GM18520 (cell line): ENCODE results near the gene SPIRE1.
"Not testable (repeated sequence)": the region's sequence is repeated elsewhere in the genome, so short reads cannot be mapped to it uniquely, and the experiment has no call there.

Experiments used
- ATAC-seq: cut with Tn5 transposase; IDR thresholded peaks from one replicate; pipeline ENCODE4 v1.9.1; 2021; ENCODE audit not compliant: unreplicated experiment

The SPIRE1 gene

GRCh38 chr18:12497296-12497695, 160.6 kb downstream of the SPIRE1 start:
- ATAC-seq, result no peak

DNA sequence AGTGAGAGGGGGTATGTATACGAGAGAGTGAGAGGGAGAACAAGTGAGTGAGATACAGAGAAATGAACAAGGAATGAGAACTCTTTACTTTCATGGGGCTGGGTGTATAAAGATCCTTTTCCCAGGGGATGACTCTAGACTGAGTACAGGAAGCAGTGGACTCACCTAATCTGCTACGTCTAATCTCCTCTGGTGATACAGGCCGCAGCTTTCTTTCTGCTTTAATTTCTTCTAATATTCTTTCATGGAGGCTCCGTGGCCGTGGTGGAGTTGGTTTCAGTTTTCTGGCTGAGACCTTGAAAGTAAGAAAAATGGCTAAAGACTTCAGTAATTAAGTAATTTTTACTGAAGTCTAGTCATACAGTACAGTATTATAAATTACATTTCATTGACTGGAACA, 165.0 kb downstream of the SPIRE1 start:
- ATAC-seq, result no peak

DNA sequence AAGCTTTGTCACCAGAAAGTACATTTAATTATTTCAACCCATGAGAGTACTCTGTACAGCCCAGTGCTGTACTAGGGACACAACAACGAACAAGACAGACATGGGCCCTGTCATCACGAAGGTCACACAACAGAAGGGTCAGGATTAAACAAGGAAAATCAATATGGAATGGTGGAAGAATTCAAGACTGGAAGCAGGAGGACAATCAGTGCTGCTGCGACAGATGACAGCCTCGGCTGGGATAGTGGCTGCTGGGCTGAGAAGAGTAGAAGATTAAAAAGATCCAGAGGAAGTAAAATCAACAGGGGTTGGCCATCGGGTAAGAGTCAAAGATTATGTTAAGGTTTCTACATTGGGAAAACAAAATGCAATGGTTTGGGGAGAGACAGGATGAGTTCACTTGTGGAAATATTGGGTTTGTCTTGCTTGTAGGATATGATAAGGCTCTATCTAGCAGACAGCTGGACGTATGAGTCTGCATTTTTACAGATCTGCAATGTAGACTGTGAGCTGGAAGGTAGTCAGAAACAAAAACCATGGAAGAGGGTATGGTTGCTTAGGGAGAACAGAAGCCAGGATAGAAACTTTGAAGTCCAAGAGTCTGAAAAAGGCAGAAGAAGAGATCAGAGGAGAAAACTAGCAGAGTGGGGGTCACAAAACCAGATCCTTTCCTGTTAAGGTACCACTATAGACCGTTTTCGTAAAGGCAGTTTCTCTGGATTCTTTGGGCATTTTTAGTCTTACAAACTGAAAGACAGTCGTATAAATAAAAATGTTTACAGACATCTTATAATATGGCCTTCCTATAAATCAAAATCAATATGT, 166.1 kb downstream of the SPIRE1 start:
- ATAC-seq, result no peak

DNA sequence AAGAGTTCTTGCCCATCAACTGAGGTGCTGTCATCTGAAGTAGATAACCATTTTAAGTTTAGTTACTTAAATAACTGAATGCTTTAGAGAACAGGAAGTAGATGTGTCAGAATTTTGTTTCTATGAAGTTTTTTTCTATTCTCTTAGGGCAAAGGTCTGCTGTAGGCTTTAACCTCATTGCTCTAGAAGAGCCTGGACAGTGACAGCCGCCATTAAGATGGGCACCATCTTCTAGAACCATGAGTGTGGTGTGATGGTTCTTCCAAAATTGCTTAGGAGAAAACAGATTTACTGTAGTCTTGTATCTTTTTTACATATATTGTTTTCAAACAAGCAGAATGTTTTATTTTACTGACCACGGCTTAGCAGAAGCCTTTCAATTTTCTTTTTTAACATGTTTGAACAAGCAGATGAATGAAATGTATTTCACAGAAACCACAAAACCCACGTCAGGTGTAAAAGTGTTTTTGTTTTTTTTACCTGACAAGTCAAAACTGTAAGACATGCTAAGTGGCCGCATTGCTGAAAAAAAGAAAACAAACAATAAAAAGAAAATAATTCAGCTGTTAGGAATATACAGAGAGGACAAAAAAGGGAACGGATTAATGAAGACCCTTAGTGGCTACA, 172.3 kb downstream of the SPIRE1 start:
- no peak for ATAC-seq

DNA sequence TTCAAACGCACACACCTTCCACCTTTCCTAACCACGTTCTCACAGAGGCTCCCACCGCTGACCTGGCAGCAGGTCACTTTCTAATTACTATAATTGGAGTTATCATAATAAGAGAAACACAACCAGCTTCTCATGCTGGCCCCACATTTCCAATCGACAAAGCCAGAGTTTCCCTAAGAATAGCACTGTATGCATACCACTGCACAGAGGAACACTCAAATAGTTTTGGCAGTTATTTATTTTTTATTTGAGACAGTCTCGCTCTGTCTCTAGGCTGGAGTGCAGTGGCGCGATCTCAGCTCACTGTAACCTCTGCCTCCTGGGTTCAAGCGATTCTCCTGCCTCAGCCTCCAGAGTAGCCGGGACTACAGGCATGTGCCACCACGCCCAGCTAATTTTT, 176.0 kb downstream of the SPIRE1 start:
- ATAC-seq, result not testable (repeated sequence)

- no peak for ATAC-seq
Measured at GRCh38 chr18:12479982-12480381, 177.9 kb downstream of the SPIRE1 start.

DNA sequence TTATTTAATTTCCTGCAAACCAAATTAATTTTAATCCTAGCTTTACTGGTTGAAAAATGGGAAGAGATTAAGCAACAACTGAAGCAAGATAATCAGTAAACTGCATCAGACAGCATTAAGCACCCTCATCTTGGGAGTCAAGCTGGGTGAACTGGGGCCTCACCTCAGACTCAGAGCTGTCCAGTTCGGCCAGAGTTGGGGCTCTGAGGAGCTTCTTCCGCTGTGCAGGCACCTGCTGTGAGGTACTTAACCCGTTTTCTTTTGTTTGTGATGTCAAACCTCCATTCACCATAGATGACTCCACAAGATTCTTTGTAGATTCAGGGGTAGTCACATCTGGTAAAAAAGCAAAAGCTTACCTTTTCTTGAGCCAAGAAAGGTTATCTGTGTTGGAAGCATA, 178.4 kb downstream of the SPIRE1 start:
- no peak for ATAC-seq

DNA sequence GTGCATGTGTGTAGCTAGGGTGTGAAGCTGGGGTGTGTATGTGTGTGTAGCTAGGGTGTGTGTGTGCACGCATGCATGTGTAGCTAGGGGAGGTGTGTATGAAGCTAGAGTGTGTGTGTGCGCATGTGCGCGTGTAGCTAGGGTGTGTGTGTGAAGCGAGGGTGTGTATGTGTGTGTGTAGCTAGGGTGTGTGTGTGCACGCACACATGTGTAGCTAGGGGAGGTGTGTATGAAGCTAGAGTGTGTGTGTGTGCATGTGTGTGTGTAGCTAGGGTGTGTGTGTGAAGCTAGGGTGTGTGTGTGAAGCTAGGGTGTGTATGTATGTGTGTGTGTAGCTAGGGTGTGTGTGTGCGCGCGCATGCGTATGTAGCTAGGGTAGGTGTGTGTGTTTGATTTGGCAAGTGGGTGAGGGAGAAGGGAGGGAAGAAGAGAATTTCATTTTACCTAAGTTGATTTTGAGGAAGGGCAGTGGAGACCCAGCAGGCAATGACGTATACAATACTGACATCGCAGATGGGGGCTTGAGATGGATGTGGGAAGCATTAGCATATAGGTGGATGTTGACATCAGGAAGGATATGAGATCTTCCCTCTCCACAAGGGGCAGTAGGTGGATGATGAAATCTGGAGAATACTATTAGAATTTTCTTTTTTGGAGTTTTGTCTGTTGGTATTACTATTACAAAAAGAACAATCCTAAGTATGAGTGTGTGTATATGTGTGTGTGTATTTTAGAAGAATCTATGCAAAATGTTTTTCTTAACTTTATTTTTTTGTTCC, 179.4 kb downstream of the SPIRE1 start:
- no peak for ATAC-seq

DNA sequence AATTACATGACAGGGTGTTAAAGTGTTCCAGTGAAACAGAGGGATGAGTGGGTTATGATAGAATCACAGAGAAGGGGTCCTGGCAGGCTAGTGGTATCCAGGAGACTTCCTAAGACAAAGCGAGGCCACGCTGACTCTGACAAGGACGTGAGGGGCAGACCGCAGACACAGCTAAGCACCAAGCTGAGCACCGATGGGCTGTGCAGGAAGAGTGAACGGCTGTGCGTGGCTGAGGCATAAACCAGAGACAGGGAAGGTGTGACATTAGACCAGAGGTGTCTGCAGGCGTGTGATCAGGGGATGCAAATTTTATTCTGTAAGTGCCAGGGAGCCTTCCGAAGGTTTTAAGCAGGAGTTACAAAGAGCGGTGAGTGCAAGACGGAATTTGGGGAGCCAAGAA, 180.3 kb downstream of the SPIRE1 start:
- ATAC-seq, result no peak

DNA sequence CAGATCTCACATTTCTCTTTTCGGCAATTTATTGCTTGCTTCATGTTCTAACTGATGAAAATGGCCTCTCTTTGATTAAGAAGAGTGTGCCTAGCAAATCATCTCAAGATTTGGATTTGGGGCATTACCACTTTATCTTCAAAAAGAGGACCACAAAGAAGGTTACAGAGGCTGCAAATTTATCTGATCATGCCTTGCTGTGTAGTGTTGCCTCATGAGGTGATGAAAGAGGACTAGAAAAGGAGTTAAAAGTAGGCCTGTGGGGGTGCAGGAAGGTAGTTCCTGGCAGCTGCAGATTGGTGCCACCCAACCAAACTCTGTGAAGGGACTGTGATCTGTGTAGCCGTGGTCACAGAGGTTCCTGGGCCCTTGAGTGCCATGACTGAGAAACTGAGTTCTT, 181.0 kb downstream of the SPIRE1 start:
- ATAC-seq, result no peak

DNA sequence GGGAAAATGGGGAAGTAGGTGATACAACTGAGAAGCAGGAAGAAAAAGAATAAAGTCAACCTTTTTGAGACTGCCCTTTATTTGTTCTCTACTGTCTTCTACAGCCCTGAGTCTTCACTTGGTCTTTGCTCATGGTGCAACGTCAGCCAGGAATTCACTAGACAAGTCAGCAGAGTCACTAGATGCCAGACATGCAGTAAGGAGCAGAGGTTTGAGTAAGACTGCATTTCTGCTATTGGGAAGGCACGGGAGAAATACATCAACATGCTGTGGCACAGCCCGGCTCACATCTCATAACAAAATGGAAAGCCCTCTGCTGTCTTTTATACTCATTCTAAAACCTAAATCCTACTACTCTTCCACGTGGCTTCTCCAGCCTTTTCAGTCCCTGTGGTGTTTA, 183.0 kb downstream of the SPIRE1 start:
- ATAC-seq, result no peak

- ATAC-seq, result no peak
Measured at GRCh38 chr18:12474146-12474545, 183.8 kb downstream of the SPIRE1 start.

- ATAC-seq, result no peak
Measured at GRCh38 chr18:12470382-12471075, 187.4 kb downstream of the SPIRE1 start.

- no peak for ATAC-seq
Measured at GRCh38 chr18:12468445-12468844, 189.5 kb downstream of the SPIRE1 start.

DNA sequence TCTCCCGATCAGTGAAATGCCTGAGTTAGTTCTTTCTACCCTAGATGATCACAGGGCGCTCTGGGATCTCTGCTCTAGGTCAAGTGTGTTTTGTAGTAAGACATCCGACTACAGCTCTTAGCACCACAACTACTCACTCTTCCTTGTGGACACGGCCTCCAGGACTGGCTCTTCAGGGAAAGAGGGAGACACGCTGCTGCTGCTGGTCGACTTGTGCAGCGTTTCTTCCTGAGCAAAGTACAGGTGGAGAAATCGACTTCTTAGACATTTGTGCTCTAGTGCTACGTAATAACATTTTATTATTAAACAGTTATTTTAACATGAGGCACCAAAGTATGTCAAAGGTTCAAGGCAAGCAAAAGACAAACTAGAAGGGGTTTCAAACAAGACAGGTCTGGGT, 193.2 kb downstream of the SPIRE1 start:
- no peak for ATAC-seq

DNA sequence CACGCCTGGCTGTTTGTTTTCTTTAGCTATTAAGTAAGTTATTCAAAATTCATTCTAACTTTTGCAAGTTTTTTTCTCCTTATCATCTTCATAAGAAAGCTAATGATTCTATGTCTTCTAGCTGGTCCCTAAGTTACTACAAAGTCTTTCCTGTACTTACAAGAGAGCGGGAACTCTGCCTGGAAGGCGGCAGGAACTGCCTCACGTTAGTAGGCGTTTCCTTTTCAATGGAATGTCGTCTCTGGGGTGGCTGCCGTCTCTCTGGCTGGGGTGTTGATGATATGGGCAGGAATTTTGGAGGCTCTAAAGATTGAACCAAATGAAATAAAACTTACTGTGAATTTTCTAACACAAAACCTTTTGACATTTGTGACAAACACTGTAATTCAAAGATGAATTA, 194.7 kb downstream of the SPIRE1 start:
- no peak for ATAC-seq

GRCh38 chr18:12462242-12462641, 195.7 kb downstream of the SPIRE1 start:
- no peak for ATAC-seq

DNA sequence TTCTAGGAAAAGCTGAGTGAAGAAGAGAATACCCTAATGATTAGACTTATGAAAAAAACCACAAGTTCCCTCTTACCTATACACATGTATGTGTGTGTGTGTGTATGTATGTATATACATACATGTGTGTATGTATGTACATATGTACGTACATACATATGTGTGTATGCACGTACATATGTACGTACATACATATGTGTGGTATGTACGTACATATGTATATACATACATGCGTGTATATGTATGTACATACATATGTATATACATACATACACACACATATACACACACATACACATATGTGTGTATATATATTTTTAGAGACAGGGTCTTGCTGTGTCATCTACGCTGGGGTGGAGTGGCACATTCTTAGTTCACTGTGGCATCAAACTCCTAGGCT, 196.6 kb downstream of the SPIRE1 start:
- ATAC-seq, result no peak

GRCh38 chr18:12460874-12461273, 197.0 kb downstream of the SPIRE1 start:
- no peak for ATAC-seq

GRCh38 chr18:12458771-12459170, 199.1 kb downstream of the SPIRE1 start:
- ATAC-seq, result no peak

- ATAC-seq, result no peak
Measured at GRCh38 chr18:12456441-12456840, 201.5 kb downstream of the SPIRE1 start.
